Cardiac septum (tissue), 1 donor: ENCODE data around the gene PNMA3. TPM values are rescaled to one million over a fixed set of nuclear protein-coding genes. Genes with fewer than 3 reads are reported as not detected.
"Not testable (repeated sequence)": the region's sequence is repeated elsewhere in the genome, so short reads cannot be mapped to it uniquely, and the experiment has no call there.

Experiments used
- DNase-seq: peaks from one replicate; pipeline ENCODE4 v3.0.0-alpha.2; 2020; ENCODE audit warnings: low spot score
- intact Hi-C: fragments of 100-400 bp; cut with DNase I; formaldehyde crosslinking; loops from one replicate; pipeline ENCODE4 v1.14.0; 2022
- total RNA-seq: library from RNA; stranded (reverse); fragmentation: NEBNext Ultra II Directional; extraction: Animal tissue kit (Norgen Biotek cat#: 25700); gene quantifications from one replicate; pipeline ENCODE4 v1.2.1, GENCODE V29; 2021
- donor health status: DM: no; HTN: no; CAD: no.

The PNMA3 gene
- total RNA-seq, 1 donor from 2014 or later = 0.48 TPM

DNA sequence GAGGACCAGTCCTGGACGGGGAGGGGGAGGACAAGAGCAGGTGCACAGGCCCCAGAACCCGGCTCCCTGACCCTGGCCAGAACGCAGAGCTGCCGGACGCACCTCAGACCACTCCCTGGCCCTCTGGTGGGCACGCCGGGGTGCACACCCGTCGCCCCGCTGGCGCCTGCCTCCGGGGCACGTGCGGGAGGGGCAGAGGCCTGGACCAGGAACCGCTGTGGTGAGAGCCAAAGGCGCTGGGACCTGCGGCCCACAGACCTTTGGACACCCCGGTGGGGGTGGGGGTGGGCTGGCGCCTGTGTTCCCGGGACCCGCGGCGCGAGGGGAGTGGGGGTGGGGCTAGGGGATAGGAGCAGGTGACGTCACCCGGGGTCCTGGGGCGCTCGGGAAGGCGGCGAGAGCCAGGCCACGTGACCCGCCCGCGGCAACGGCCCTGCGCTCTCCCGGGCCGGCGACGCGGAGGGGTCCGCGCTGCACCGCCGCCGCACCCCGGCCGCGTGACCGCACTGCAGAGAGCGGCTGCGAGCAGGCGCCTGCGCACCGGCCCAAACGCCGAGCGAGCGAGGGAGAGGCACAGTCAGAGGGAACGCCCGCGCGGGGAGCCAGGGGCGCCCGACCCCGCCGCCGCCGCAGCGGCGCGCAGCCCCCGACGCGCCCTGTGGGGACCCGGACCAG is 15.8 kb downstream of the PNMA3 start, which contains the start of gene PNMA6A:
Gene PNMA6A (plus strand): TSS at position 546 of the 675 bp plus-strand sequence. CDS start 609 bp downstream, outside the sequence.
- DNase-seq, intact Hi-C loops: not testable (repeated sequence)

DNA sequence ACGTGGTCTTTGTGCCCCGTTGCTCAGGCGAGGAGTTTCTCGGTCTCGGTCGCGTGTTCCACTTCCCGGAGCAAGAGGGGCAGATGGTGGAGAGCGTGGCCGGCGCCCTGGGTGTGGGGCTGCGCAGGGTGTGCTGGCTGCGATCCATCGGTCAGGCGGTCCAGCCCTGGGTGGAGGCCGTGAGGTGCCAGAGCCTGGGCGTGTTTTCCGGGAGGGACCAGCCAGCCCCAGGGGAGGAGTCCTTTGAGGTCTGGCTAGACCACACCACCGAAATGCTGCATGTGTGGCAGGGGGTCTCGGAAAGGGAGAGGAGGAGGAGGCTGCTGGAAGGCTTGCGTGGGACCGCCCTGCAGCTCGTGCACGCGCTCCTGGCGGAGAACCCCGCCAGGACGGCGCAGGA is 17.1 kb downstream of the PNMA3 start:
- DNase-seq, intact Hi-C loops: not testable (repeated sequence)

- DNase-seq = no peak
- intact Hi-C loops = no loop called here
Observed at GRCh38 chrX:153074262-153074899, 18.1 kb downstream of the PNMA3 start.

GRCh38 chrX:153074935-153075334 is 18.7 kb downstream of the PNMA3 start:
- intact Hi-C loops = no loop called here
- no peak for DNase-seq

DNA sequence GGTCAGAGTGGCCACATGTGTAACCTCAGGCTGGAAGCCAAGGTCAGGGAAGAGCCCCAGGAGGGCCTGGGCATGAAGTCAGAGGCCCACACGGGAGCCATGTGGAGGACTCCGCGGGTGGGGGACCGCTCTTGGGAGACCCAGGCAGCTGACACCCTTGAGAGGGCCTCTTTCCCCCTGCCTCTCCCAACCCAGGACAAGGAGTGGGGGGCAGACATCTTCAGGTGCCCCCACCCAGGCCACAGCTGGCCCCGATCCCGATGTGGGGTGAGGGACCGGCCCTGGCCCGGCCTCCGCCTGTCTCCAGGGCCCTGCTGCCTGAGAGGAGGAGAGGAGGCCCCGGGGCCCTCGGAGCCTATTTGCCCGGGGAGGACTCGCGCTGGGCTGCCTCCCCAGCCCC is 19.1 kb downstream of the PNMA3 start:
- DNase-seq = no peak
- intact Hi-C loops = no loop called here

DNA sequence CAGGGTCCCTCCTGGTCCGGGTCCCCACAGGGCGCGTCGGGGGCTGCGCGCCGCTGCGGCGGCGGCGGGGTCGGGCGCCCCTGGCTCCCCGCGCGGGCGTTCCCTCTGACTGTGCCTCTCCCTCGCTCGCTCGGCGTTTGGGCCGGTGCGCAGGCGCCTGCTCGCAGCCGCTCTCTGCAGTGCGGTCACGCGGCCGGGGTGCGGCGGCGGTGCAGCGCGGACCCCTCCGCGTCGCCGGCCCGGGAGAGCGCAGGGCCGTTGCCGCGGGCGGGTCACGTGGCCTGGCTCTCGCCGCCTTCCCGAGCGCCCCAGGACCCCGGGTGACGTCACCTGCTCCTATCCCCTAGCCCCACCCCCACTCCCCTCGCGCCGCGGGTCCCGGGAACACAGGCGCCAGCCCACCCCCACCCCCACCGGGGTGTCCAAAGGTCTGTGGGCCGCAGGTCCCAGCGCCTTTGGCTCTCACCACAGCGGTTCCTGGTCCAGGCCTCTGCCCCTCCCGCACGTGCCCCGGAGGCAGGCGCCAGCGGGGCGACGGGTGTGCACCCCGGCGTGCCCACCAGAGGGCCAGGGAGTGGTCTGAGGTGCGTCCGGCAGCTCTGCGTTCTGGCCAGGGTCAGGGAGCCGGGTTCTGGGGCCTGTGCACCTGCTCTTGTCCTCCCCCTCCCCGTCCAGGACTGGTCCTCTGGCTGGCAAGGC is 21.3 kb downstream of the PNMA3 start:
- intact Hi-C loops = not testable (repeated sequence)

GRCh38 chrX:153083238-153083923 is 27.1 kb downstream of the PNMA3 start:
- DNase-seq, intact Hi-C loops: not testable (repeated sequence)

More for the DNA sequence above, 21.3 kb downstream of the PNMA3 start:
- not testable (repeated sequence) for DNase-seq

DNA sequence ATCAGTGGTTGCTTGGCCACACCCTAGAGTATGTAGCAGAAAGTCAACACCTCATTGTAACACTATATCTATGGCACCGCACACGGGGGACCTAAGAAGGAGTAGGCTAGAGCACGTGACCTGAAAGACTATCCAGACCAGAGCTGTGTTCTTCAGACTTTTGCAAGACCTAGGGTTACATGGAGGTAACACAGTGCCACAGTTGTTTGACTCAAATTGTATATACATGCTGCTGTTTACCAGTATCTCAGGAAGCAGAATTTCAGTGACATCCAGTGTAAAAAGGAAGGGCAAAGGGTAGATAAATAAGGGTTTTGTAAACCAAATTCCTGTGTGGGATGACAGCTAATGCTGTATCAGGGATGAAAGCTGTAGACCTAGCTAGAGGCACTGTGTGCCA is 46.1 kb downstream of the PNMA3 start:
- no peak for DNase-seq
- intact Hi-C loops = no loop called here

GRCh38 chrX:153104959-153105358 is 48.7 kb downstream of the PNMA3 start:
- intact Hi-C loops, DNase-seq: not testable (repeated sequence)

GRCh38 chrX:153106092-153106801 is 50.0 kb downstream of the PNMA3 start:
- DNase-seq, intact Hi-C loops: not testable (repeated sequence)

Other genes starting within 250 kb of the PNMA3 start
- gene CETN2, start 225.7 kb upstream of the PNMA3 start, total RNA-seq = 22.3 TPM
- 12.5 TPM for gene NSDHL, start 225.4 kb upstream of the PNMA3 start, total RNA-seq
- gene ZNF185, start 158.4 kb upstream of the PNMA3 start, total RNA-seq = 1.4 TPM
- not detected for gene PNMA5, start 62.4 kb upstream of the PNMA3 start, total RNA-seq
- gene PNMA6A, start 16.0 kb downstream of the PNMA3 start, total RNA-seq = 0.78 TPM
- gene MAGEA1, start 122.8 kb downstream of the PNMA3 start, total RNA-seq = not detected